Spleen (tissue), 7 donors: ENCODE measurements around the gene TMEM170A.

Experiments used
- CTCF ChIP-seq, 11 experiments: fragments of 200-600 bp in 7 of 11; fragments of 450-650 bp in 4 of 11; sonication (generic) in 4 of 11; IDR thresholded peaks in 8 of 11; conservative IDR thresholded peaks in 3 of 11; 1 replicate in 7 of 11; 2 replicates in 4 of 11; pipeline versions ENCODE4 v1.4.0 to v1.8.0; 2016 to 2021; ENCODE audit warnings: antibody characterized with exemption in 11 of 11, inconsistent platforms in 4 of 11, mild to moderate bottlenecking in 1 of 11
- POLR2A ChIP-seq, 3 donors: fragments of 450-650 bp; IDR thresholded peaks; one replicate each; pipeline ENCODE4 v1.5.1; 2017; ENCODE audit warnings: antibody characterized with exemption in 3 of 3, mild to moderate bottlenecking in 1 of 3
- POLR2AphosphoS5 ChIP-seq, 3 donors: sonication (generic); formaldehyde crosslinking; IDR thresholded peaks; one replicate each; pipeline ENCODE4 v1.5.1; 2017; ENCODE audit warnings: antibody characterized with exemption in 3 of 3
- donor health status: DM: no; HTN: no; CAD: no; lungs with moderate emphysema.
- donor health status: DM: no; HTN: no; CAD: no.
- donor health status: DM: no; HTN: no; CAD: no.

- TF ChIP-seq CTCF (IDR thresholded peaks at IDR 0.05 in 8 of 11, conservative IDR thresholded peaks at IDR 0.05 in 3 of 11), result no peak
- TF ChIP-seq POLR2A (IDR thresholded peaks at IDR 0.05), result no peak
- TF ChIP-seq POLR2AphosphoS5 (IDR thresholded peaks at IDR 0.05), result no peak
Observed at GRCh38 chr16:75406943-75407342, 57.5 kb downstream of the TMEM170A start.
